ENCODE data around the gene COQ8A.

Gene COQ8A

DNA sequence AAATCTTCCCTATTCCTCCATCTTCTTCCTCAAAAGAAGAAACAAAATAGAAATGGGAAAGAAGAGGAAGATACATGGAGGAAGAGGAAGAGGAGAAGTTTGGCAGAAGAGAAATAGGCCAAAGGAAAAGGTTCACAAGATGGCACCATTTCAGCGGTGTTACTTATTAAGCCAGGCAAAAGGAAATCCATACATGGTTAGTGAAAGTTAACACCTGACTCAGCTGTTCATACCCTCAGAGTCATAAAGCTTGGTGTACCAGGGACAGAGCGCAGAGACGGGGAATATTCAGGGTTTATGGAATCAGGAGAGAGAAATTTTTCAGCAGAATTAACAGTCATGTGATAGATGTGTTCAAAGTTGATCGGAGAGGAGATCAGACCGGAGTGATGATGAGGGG lies 70.6 kb downstream of the COQ8A start:
- Histone ChIP-seq H3K56ac (ENCODE audit: low read length) (no peak overlapping the region), H3K9ac (ENCODE audit: low read length) (no peak overlapping the region), H2BK5ac (ENCODE audit: low read length) (no peak overlapping the region), H3K4me1 (ENCODE audit: control insufficient read depth, low read depth, low read length) (no peaks in the 10 kb centered on the region), H4K5ac (ENCODE audit: low read length) (no peak overlapping the region), H2BK15ac (replicated peaks; ENCODE audit: low read depth) (no peak overlapping the region), H3K23ac (ENCODE audit: low read length) (no peak overlapping the region), H3K36me3 (ENCODE audit: control insufficient read depth, insufficient read depth, low read length) (no peaks in the 10 kb centered on the region), H3K4me3 (ENCODE audit: low read length) (no peak overlapping the region), H3K18ac (ENCODE audit: low read length) (no peak overlapping the region), H3K79me2 (ENCODE audit: control insufficient read depth, insufficient read depth, low read length) (no peaks in the 10 kb centered on the region), H4K8ac (ENCODE audit: low read depth, low read length) (no peak overlapping the region), H3K79me1 (ENCODE audit: low read length) (no peaks in the 10 kb centered on the region), H2AK5ac (ENCODE audit: low read length) (no peak overlapping the region), H3K4me2 (ENCODE audit: low read length) (no peak overlapping the region), H3K27ac (ENCODE audit: low read depth, low read length) (no peak overlapping the region), H3K4ac (ENCODE audit: low read depth, low read length) (no peak overlapping the region), H2BK120ac (ENCODE audit: low read depth, low read length) (no peak overlapping the region), H3K27me3 (ENCODE audit: insufficient read depth, low read length, poor library complexity) (no peaks in the 10 kb centered on the region)
- no peak for DNase-seq
- no CpG with 5 or more reads among the region's 5 CpGs for WGBS (ENCODE audit: extremely low coverage, insufficient coverage, low lambda C conversion rate)

DNA sequence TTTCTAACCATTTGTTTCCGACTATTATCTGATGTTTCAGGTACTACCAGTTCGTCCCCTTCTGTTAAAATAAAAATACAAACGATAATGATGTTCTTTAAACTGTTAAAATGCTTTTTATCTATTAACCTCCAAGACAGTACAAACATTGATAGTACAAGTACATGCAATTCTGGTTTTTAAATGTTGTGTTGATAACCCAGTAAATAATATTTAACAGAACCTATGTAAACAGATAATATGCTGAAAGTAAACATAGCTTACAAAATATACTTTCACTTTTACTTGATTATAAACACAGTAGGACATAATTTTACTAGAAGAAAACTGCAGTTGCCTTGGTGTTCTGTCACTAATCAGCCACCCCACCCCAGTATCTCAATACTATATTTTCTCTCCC lies 76.9 kb downstream of the COQ8A start:
- no peak overlapping the region for H3K23ac ChIP-seq (ENCODE audit: low read length)
- no peak overlapping the region for H2BK15ac ChIP-seq (replicated peaks; ENCODE audit: low read depth)
- H3K9ac ChIP-seq (ENCODE audit: low read length) = no peak overlapping the region
- H3K18ac ChIP-seq (ENCODE audit: low read length) = no peak overlapping the region
- no peak overlapping the region for H2BK120ac ChIP-seq (ENCODE audit: low read depth, low read length)
- H3K27me3 ChIP-seq (ENCODE audit: insufficient read depth, low read length, poor library complexity) = no peaks in the 10 kb centered on the region
- H3K79me1 ChIP-seq (ENCODE audit: low read length) = no peaks in the 10 kb centered on the region
- no peak for DNase-seq
- no peak overlapping the region for H3K56ac ChIP-seq (ENCODE audit: low read length)
- no peak overlapping the region for H4K5ac ChIP-seq (ENCODE audit: low read length)
- no peaks in the 10 kb centered on the region for H3K79me2 ChIP-seq (ENCODE audit: control insufficient read depth, insufficient read depth, low read length)
- no peak overlapping the region for H3K4me3 ChIP-seq (ENCODE audit: low read length)
- H3K4me1 ChIP-seq (ENCODE audit: control insufficient read depth, low read depth, low read length) = no peaks in the 10 kb centered on the region
- no peak overlapping the region for H3K4ac ChIP-seq (ENCODE audit: low read depth, low read length)
- H2BK5ac ChIP-seq (ENCODE audit: low read length) = no peak overlapping the region
- no peaks in the 10 kb centered on the region for H3K36me3 ChIP-seq (ENCODE audit: control insufficient read depth, insufficient read depth, low read length)
- no peak overlapping the region for H2AK5ac ChIP-seq (ENCODE audit: low read length)
- no peak overlapping the region for H3K4me2 ChIP-seq (ENCODE audit: low read length)
- H3K27ac ChIP-seq (ENCODE audit: low read depth, low read length) = no peak overlapping the region
- H4K8ac ChIP-seq (ENCODE audit: low read depth, low read length) = no peak overlapping the region
- WGBS (ENCODE audit: extremely low coverage, insufficient coverage, low lambda C conversion rate) = no CpG with 5 or more reads among the region's 3 CpGs

DNA sequence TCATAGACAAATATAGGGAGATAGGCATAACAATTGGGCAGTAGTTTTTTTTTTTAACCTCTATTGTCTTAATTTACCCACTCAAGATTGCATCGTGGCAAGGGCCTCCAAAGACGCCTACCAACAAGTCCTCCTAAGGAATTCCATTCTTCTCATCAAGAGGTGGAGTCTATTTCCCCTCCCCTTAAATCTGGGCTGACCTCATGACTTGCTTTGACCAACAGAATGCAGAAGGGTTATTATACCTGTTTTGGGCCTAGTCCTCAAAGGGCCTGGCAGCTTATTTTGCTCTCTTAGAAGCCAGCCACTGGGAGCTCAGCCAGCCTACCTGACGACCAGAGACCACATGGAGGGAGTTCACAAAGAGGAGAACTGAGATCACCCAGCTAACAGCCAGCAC lies 92.3 kb downstream of the COQ8A start:
- Histone ChIP-seq H3K27me3 (ENCODE audit: insufficient read depth, low read length, poor library complexity) (no peaks in the 10 kb centered on the region), H3K79me1 (ENCODE audit: low read length) (no peaks in the 10 kb centered on the region), H3K79me2 (ENCODE audit: control insufficient read depth, insufficient read depth, low read length) (no peaks in the 10 kb centered on the region), H3K4me3 (ENCODE audit: low read length) (no peak overlapping the region), H2BK15ac (replicated peaks; ENCODE audit: low read depth) (no peak overlapping the region), H3K27ac (ENCODE audit: low read depth, low read length) (peak overlapping the region; percentile 25), H3K23ac (ENCODE audit: low read length) (no peak overlapping the region), H3K4ac (ENCODE audit: low read depth, low read length) (no peak overlapping the region), H2BK120ac (ENCODE audit: low read depth, low read length) (no peak overlapping the region), H3K4me1 (ENCODE audit: control insufficient read depth, low read depth, low read length) (peaks cover 3% of the 10 kb centered on the region), H3K4me2 (ENCODE audit: low read length) (no peak overlapping the region), H3K56ac (ENCODE audit: low read length) (peak overlapping the region; percentile 59), H3K18ac (ENCODE audit: low read length) (no peak overlapping the region), H4K8ac (ENCODE audit: low read depth, low read length) (no peak overlapping the region), H3K9ac (ENCODE audit: low read length) (no peak overlapping the region), H4K5ac (ENCODE audit: low read length) (no peak overlapping the region), H3K36me3 (ENCODE audit: control insufficient read depth, insufficient read depth, low read length) (no peaks in the 10 kb centered on the region), H2BK5ac (ENCODE audit: low read length) (no peak overlapping the region), H2AK5ac (ENCODE audit: low read length) (no peak overlapping the region)
- DNase-seq = peak; percentile 90
- no CpG with 5 or more reads among the region's 3 CpGs for WGBS (ENCODE audit: extremely low coverage, insufficient coverage, low lambda C conversion rate)

DNA sequence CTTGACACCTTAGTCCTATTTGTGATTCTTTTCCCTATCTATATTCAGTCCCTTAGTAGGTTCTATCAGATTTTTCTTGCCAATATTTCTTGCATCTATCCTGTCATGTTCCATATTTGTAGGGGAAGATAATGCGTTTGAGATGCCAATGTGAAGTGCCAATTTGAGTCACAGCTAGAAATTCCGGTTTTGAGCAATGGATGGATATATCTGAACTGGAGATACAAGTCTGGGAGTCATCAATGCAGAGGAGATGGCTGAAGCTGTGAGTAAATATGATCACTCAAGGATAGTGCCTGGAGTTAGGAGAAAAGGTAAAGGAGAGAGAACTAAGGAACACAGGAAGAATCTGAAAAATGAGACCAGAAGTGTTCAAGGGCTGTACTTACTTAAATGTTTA lies 93.8 kb downstream of the COQ8A start:
- WGBS (ENCODE audit: extremely low coverage, insufficient coverage, low lambda C conversion rate) = no CpG with 5 or more reads among the region's 2 CpGs
- no peak overlapping the region for H4K8ac ChIP-seq (ENCODE audit: low read depth, low read length)

DNA sequence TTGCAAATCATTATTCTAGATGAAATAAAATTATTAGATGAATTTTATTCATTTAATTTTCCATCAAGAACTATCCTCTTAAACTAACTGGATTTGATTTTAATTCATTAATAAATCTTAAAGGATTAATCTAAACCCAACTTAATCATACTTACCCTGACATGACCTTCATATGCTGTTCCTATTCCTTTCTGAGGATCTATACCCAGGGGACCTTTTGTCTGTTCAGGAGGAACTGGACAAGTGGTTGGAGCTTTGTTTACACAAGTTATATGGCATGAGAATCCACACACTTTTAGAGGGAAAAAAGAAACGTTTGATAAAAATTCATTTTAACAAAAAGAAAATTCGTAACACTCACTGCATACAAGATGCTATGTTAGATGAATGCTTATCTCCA lies 95.2 kb downstream of the COQ8A start:
- Histone ChIP-seq H3K4me1 (ENCODE audit: control insufficient read depth, low read depth, low read length) (peaks cover 3% of the 10 kb centered on the region), H2AK5ac (ENCODE audit: low read length) (no peak overlapping the region), H4K5ac (ENCODE audit: low read length) (no peak overlapping the region), H3K27me3 (ENCODE audit: insufficient read depth, low read length, poor library complexity) (no peaks in the 10 kb centered on the region), H3K27ac (ENCODE audit: low read depth, low read length) (no peak overlapping the region), H3K36me3 (ENCODE audit: control insufficient read depth, insufficient read depth, low read length) (no peaks in the 10 kb centered on the region), H3K23ac (ENCODE audit: low read length) (no peak overlapping the region), H2BK120ac (ENCODE audit: low read depth, low read length) (no peak overlapping the region), H3K4ac (ENCODE audit: low read depth, low read length) (no peak overlapping the region), H2BK5ac (ENCODE audit: low read length) (no peak overlapping the region), H4K8ac (ENCODE audit: low read depth, low read length) (no peak overlapping the region), H3K18ac (ENCODE audit: low read length) (no peak overlapping the region), H3K4me3 (ENCODE audit: low read length) (no peak overlapping the region), H3K79me1 (ENCODE audit: low read length) (no peaks in the 10 kb centered on the region), H3K4me2 (ENCODE audit: low read length) (no peak overlapping the region), H2BK15ac (replicated peaks; ENCODE audit: low read depth) (no peak overlapping the region), H3K79me2 (ENCODE audit: control insufficient read depth, insufficient read depth, low read length) (no peaks in the 10 kb centered on the region), H3K56ac (ENCODE audit: low read length) (no peak overlapping the region), H3K9ac (ENCODE audit: low read length) (no peak overlapping the region)
- no peak for DNase-seq
- WGBS (ENCODE audit: extremely low coverage, insufficient coverage, low lambda C conversion rate) = no CpG with 5 or more reads among the region's 2 CpGs

More for the DNA sequence above, 93.8 kb downstream of the COQ8A start:
- H3K4ac ChIP-seq (ENCODE audit: low read depth, low read length) = no peak overlapping the region
- no peak overlapping the region for H3K23ac ChIP-seq (ENCODE audit: low read length)
- no peaks in the 10 kb centered on the region for H3K79me1 ChIP-seq (ENCODE audit: low read length)
- H3K18ac ChIP-seq (ENCODE audit: low read length) = no peak overlapping the region
- H3K4me3 ChIP-seq (ENCODE audit: low read length) = no peak overlapping the region
- no peak overlapping the region for H3K9ac ChIP-seq (ENCODE audit: low read length)
- H3K27me3 ChIP-seq (ENCODE audit: insufficient read depth, low read length, poor library complexity) = no peaks in the 10 kb centered on the region
- H2AK5ac ChIP-seq (ENCODE audit: low read length) = no peak overlapping the region
- peaks cover 3% of the 10 kb centered on the region for H3K4me1 ChIP-seq (ENCODE audit: control insufficient read depth, low read depth, low read length)
- H3K4me2 ChIP-seq (ENCODE audit: low read length) = no peak overlapping the region
- DNase-seq = no peak
- H2BK15ac ChIP-seq (replicated peaks; ENCODE audit: low read depth) = no peak overlapping the region
- no peak overlapping the region for H3K56ac ChIP-seq (ENCODE audit: low read length)
- no peaks in the 10 kb centered on the region for H3K36me3 ChIP-seq (ENCODE audit: control insufficient read depth, insufficient read depth, low read length)
- H3K79me2 ChIP-seq (ENCODE audit: control insufficient read depth, insufficient read depth, low read length) = no peaks in the 10 kb centered on the region
- no peak overlapping the region for H4K5ac ChIP-seq (ENCODE audit: low read length)
- no peak overlapping the region for H2BK120ac ChIP-seq (ENCODE audit: low read depth, low read length)
- H2BK5ac ChIP-seq (ENCODE audit: low read length) = no peak overlapping the region
- no peak overlapping the region for H3K27ac ChIP-seq (ENCODE audit: low read depth, low read length)

DNA sequence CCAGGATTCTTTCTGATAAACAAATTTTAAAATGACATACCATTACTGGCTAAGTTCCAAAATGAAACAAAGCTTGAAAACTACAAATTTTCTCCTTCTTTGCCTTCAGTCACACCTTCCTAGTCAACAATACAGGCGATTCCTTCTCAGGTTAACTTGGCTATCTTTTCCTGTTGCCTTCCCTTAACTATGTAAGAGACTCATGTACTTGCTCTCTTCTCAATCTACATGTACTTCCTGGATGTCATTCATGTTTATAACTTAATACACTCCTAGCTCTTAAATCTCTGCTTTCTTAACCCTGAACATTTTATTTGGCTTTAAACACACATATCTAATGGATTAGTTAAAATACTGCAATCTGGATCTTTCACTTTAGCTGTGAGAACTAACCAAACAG lies 97.0 kb downstream of the COQ8A start:
- H2AK5ac ChIP-seq (ENCODE audit: low read length) = no peak overlapping the region
- no peak overlapping the region for H2BK5ac ChIP-seq (ENCODE audit: low read length)
- no peak overlapping the region for H2BK120ac ChIP-seq (ENCODE audit: low read depth, low read length)
- no peaks in the 10 kb centered on the region for H3K79me2 ChIP-seq (ENCODE audit: control insufficient read depth, insufficient read depth, low read length)
- H3K18ac ChIP-seq (ENCODE audit: low read length) = no peak overlapping the region
- no peak overlapping the region for H3K56ac ChIP-seq (ENCODE audit: low read length)
- H3K4me2 ChIP-seq (ENCODE audit: low read length) = no peak overlapping the region
- no peak overlapping the region for H4K5ac ChIP-seq (ENCODE audit: low read length)
- no peak overlapping the region for H2BK15ac ChIP-seq (replicated peaks; ENCODE audit: low read depth)
- no peak overlapping the region for H3K4ac ChIP-seq (ENCODE audit: low read depth, low read length)
- H3K79me1 ChIP-seq (ENCODE audit: low read length) = no peaks in the 10 kb centered on the region
- H3K23ac ChIP-seq (ENCODE audit: low read length) = no peak overlapping the region
- no peak for DNase-seq
- no peak overlapping the region for H3K27ac ChIP-seq (ENCODE audit: low read depth, low read length)
- no peak overlapping the region for H4K8ac ChIP-seq (ENCODE audit: low read depth, low read length)
- no CpG with 5 or more reads among the region's 1 CpG for WGBS (ENCODE audit: extremely low coverage, insufficient coverage, low lambda C conversion rate)
- H3K4me1 ChIP-seq (ENCODE audit: control insufficient read depth, low read depth, low read length) = peaks cover 3% of the 10 kb centered on the region
- H3K27me3 ChIP-seq (ENCODE audit: insufficient read depth, low read length, poor library complexity) = no peaks in the 10 kb centered on the region
- no peaks in the 10 kb centered on the region for H3K36me3 ChIP-seq (ENCODE audit: control insufficient read depth, insufficient read depth, low read length)
- no peak overlapping the region for H3K4me3 ChIP-seq (ENCODE audit: low read length)
- H3K9ac ChIP-seq (ENCODE audit: low read length) = no peak overlapping the region

All from mesendoderm (in vitro differentiated cells).